Measurements from ENCODE around the gene GPR139.

GPR139 gene

DNA sequence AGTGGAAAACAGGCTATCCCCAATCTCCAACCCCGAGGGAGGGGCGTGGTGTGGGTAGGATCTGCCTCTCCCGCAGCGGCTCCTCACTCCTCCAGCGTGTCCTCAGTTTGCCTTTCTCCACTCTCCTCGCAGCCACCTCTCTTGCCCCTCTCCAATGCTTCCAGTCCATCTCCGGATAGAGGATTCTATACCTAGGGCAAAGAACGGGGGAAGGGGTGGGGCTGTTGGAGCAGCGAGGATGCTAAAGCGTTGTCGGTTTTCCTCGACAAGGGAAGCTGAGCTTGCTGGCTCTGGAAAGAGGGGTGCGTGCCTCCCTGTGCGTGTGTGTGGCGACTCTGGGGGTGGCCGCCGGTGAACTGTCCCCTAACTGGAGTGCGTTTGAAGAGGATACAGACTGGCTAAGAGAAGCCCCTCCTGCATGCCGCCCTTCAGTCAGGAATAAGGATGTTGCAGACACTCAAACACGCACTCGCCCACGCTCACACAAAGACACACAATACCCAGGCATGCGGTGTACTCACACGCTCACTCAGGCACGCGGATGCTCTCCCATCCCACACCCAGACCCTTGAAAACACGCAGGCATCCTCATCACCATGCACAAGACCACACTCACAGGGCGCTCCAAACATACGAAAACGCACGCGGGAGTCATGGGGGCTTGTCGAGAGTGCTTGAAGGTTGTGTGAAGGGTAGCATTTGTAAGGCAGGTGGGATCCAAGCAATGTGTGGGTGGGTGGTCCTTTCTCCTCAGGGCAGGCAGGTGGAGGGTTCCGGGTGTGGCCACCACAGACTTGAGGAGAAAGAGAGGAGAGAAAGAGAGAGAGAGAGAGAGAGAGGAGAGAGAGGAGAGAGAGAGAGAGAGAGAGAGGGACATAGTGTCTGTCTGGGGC lies 655 bp upstream of the GPR139 start:
- DNase-seq (ENCODE audit: low read depth): no peak
- H3K4me3 ChIP-seq (ENCODE audit: low read length): no peak overlapping the region
- TF ChIP-seq, protein P1, sequence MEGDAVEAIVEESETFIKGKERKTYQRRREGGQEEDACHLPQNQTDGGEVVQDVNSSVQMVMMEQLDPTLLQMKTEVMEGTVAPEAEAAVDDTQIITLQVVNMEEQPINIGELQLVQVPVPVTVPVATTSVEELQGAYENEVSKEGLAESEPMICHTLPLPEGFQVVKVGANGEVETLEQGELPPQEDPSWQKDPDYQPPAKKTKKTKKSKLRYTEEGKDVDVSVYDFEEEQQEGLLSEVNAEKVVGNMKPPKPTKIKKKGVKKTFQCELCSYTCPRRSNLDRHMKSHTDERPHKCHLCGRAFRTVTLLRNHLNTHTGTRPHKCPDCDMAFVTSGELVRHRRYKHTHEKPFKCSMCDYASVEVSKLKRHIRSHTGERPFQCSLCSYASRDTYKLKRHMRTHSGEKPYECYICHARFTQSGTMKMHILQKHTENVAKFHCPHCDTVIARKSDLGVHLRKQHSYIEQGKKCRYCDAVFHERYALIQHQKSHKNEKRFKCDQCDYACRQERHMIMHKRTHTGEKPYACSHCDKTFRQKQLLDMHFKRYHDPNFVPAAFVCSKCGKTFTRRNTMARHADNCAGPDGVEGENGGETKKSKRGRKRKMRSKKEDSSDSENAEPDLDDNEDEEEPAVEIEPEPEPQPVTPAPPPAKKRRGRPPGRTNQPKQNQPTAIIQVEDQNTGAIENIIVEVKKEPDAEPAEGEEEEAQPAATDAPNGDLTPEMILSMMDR (conservative IDR thresholded peaks at IDR 0.05; ENCODE audit: low read length): no peak

DNA sequence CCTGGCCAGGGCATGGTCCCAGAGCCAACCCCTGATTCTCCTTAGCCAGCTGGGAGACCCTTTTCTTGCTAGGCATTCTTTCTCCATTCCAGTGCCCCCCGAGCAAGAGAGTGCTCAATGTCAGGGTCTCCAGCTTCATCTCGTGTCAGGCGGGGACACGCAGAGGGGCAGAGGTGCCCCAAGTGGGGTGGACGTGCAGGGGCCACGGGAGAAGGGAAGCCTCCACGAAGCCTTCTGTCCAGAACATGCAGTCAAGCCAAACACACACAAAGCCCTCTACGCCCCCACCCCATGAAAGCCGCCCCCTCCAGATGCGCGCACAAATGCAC lies 852 bp downstream of the GPR139 start:
- no peak overlapping the region for H3K4me3 ChIP-seq (ENCODE audit: low read length)
- DNase-seq (ENCODE audit: low read depth): no peak
- TF ChIP-seq, protein P1 (conservative IDR thresholded peaks at IDR 0.05; ENCODE audit: low read length): no peak

DNA sequence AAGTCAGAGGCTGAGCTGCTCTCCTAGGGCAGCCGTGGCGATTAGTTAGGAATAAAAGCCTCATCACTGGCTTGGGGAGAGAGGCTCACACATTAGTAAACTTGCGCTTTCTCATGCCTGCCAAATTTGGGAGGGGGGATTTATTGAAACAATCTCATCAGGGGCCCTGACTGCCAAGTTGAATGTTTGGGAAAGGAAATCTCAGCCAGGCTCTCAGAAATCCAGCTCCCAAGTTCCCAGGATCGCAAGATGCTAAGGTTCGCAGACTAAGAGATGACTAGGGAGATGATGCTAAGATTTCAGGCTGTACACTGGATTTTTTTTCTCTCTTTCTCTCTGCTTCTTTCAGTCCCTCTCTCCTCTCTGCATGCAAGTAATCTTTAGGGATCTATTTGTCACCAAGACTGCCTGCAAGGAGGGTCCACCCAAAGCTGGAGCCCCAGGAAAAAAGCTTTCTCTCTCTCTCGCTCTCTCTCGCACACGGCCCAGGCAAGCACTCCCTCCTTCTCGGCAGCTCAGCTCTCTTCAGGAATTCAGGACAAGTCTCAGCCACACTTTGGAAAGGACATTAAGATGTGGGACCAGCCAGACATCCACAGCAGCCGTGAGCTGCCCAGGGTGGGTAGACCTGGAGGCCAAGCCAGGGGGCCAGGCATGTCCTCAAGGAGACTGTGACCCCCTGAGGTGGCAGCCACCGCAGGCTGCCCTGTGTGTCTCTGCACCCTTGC lies 1.4 kb downstream of the GPR139 start:
- DNase-seq (ENCODE audit: low read depth): no peak
- TF ChIP-seq, protein P1 (conservative IDR thresholded peaks at IDR 0.05; ENCODE audit: low read length): no peak
- H3K4me3 ChIP-seq (ENCODE audit: low read length): no peak overlapping the region

DNA sequence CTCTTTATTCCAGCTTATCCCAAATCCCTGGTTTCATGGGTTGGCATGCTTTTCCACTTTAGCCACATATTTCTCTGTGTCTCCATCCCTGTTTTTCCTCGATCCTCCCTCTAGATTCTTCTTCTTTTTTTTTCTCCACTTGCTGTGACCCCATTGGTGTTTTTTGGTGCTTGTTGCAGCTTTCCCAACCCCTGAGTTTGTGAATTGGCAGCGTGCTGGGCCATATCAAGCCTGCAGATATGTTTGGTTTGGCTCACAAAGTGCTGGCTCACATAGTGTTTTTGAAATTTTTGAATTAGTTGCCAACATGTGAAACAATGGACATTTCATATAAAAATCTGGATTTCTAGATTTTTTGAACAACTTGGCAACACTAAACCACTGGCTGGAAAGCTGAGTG lies 8.8 kb downstream of the GPR139 start:
- TF ChIP-seq, protein P1 (conservative IDR thresholded peaks at IDR 0.05; ENCODE audit: low read length): no peak
- H3K4me3 ChIP-seq (ENCODE audit: low read length): no peak overlapping the region
- DNase-seq (ENCODE audit: low read depth): no peak

GRCh38 chr16:20064520-20064919 lies 9.2 kb downstream of the GPR139 start:
- TF ChIP-seq, protein P1 (conservative IDR thresholded peaks at IDR 0.05; ENCODE audit: low read length): no peak

GRCh38 chr16:20061132-20061531 lies 12.6 kb downstream of the GPR139 start:
- no peak for DNase-seq (ENCODE audit: low read depth)
- no peak overlapping the region for H3K4me3 ChIP-seq (ENCODE audit: low read length)
- TF ChIP-seq, protein P1 (conservative IDR thresholded peaks at IDR 0.05; ENCODE audit: low read length): no peak

More at GRCh38 chr16:20064520-20064919, 9.2 kb downstream of the GPR139 start:
- no peak for DNase-seq (ENCODE audit: low read depth)
- no peak overlapping the region for H3K4me3 ChIP-seq (ENCODE audit: low read length)

DNA sequence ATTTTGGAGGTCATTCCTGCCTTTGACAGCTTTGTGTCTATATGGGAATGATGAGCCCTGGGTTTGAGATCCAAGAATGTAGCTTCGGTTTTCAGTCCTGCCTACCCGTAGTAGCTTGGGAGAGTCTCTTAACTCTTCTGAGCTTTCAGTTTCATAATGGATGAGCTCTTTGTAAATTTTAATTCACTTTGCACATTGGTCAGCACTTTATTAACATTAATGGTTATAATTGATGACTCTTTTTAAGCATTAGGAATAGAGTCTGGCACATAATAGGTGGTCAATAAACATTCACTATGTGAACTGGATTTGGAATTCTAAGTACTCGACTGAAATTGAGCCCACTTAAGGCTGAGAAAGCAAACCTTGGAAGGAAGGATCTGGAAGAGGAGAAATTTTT lies 17.3 kb downstream of the GPR139 start:
- no peak for DNase-seq (ENCODE audit: low read depth)

More for the DNA sequence above, 17.3 kb downstream of the GPR139 start:
- TF ChIP-seq, protein P1 (conservative IDR thresholded peaks at IDR 0.05; ENCODE audit: low read length): no peak
- no peak overlapping the region for H3K4me3 ChIP-seq (ENCODE audit: low read length)
